HG02798 (cell line): Measurements from ENCODE around the gene TCERG1L.
"Not testable (repeated sequence)": the region's sequence is repeated elsewhere in the genome, so short reads cannot be mapped to it uniquely, and the experiment has no call there.

Experiments
- ATAC-seq: cut with Tn5 transposase; IDR thresholded peaks from one replicate; pipeline ENCODE4 v1.9.1; 2021; ENCODE audit warnings: mild to moderate bottlenecking; ENCODE audit not compliant: unreplicated experiment, poor library complexity

TCERG1L gene

GRCh38 chr10:131136336-131136735, 175.2 kb downstream of the TCERG1L start:
- ATAC-seq, result not testable (repeated sequence)

GRCh38 chr10:131135716-131136115, 175.8 kb downstream of the TCERG1L start:
- no peak for ATAC-seq

- no peak for ATAC-seq
These were observed 176.9 kb downstream of the TCERG1L start for GRCh38 chr10:131134651-131135050.

GRCh38 chr10:131134001-131134576, 177.4 kb downstream of the TCERG1L start:
- ATAC-seq, result no peak

GRCh38 chr10:131132681-131133080, 178.8 kb downstream of the TCERG1L start:
- no peak for ATAC-seq

- no peak for ATAC-seq
These were observed 179.6 kb downstream of the TCERG1L start for GRCh38 chr10:131131726-131132591.

- ATAC-seq, result no peak
These were observed 181.5 kb downstream of the TCERG1L start for GRCh38 chr10:131130025-131130424.

GRCh38 chr10:131129544-131129943, 182.0 kb downstream of the TCERG1L start:
- no peak for ATAC-seq

- no peak for ATAC-seq
These were observed 182.8 kb downstream of the TCERG1L start for GRCh38 chr10:131128731-131129130.

- no peak for ATAC-seq
These were observed 183.9 kb downstream of the TCERG1L start for GRCh38 chr10:131127610-131128009.

GRCh38 chr10:131127138-131127589, 184.4 kb downstream of the TCERG1L start:
- no peak for ATAC-seq

- no peak for ATAC-seq
These were observed 185.0 kb downstream of the TCERG1L start for GRCh38 chr10:131126321-131127137.

GRCh38 chr10:131125511-131126225, 185.9 kb downstream of the TCERG1L start:
- no peak for ATAC-seq

GRCh38 chr10:131124945-131125344, 186.6 kb downstream of the TCERG1L start:
- no peak for ATAC-seq

GRCh38 chr10:131123496-131123895, 188.0 kb downstream of the TCERG1L start:
- ATAC-seq, result no peak

- ATAC-seq, result no peak
These were observed 189.9 kb downstream of the TCERG1L start for GRCh38 chr10:131121511-131122035.

- no peak for ATAC-seq
These were observed 191.7 kb downstream of the TCERG1L start for GRCh38 chr10:131119626-131120355.

GRCh38 chr10:131117416-131118212, 193.9 kb downstream of the TCERG1L start:
- no peak for ATAC-seq

- no peak for ATAC-seq
These were observed 194.5 kb downstream of the TCERG1L start for GRCh38 chr10:131116991-131117375.
